ENCODE data around the gene CHAC1. TPM values are rescaled to one million over a fixed set of nuclear protein-coding genes. Genes with fewer than 3 reads are reported as not detected.
"Not testable (repeated sequence)": the region's sequence is repeated elsewhere in the genome, so short reads cannot be mapped to it uniquely, and the experiment has no call there.

CHAC1 gene
- total RNA-seq, 1 donor from 2014 or later = 4.8 TPM

DNA sequence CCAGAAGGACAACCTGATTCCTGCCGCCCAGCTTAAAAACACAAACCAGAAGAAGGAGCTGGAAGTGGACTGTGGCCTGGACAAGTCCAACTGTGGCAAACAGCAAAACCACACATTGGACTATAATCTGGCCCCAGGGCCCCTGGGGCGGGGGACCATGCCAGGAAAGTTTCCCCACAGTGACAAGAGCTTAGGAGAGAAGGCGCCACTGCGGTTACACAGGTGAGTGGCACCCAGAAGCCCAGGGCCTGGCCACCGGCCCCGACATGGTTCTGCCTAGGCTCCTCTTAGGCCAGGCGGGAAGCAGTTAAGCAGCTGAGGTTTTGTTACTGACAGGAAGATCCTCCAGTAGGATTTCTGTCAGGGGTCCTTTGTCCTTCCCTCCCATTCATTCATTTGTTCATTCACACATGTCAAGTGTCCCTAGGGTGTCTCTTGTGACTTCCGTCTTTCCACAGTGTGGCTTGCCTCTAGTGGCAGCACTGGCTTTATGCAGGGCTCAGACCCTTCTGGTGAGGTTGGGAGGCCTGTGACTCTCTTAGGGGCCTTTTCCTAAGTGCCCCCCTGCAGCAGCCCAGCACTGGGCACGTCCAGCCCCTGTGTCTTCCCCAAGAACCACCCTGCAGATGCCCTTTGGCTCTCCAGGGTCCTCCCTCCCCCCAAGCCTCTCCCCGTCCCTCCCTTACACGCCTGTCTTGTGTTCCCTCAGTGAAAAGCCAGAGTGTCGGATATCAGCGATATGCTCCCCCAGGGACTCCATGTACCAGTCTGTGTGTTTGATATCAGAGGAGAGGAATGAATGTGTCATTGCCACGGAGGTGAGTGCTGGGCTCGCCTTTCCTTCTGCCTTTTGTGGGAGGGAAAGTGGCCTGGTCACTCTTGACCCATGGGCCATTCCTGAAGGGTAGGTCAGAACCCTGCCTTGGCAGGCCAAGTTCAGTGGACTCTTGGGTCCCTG is 16.3 kb upstream of the CHAC1 start:
- DNase-seq (ENCODE audit: low read depth in 2 of 2) = peak in 1 of 2 donors; percentile 59

- DNase-seq (ENCODE audit: low read depth in 2 of 2) = peak; percentile 42 to 69
These were observed 15.3 kb upstream of the CHAC1 start for GRCh38 chr15:40937762-40938535.

GRCh38 chr15:40938536-40938870 is 14.8 kb upstream of the CHAC1 start:
- peak in 1 of 2 donors; percentile 33 for DNase-seq (ENCODE audit: low read depth in 2 of 2)

DNA sequence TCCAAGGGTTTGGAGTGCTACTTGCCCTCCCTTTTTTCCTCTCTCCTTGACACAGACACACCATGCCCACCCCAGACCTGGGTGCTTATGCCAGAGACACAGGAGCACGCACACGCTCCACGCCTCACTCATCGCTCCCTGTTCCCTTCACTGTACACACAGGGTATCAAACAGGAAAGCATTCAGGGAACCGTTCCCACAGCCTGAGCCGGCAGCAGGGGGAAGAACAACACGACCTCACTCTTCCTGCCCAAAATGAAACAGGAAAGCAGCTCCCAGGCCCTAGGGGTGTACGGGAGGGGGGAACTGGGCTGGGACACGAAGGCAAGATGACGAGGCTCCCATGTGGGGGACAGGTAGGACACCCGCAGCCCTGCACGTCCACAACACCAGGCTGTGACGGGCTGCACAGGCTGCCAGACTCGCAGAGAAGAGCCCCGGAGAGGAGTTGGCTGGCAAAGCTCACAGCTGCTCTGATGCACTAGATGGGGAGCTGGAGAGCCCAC is 12.9 kb upstream of the CHAC1 start:
- DNase-seq (ENCODE audit: low read depth in 2 of 2) = peak; percentile 90 to 98

DNA sequence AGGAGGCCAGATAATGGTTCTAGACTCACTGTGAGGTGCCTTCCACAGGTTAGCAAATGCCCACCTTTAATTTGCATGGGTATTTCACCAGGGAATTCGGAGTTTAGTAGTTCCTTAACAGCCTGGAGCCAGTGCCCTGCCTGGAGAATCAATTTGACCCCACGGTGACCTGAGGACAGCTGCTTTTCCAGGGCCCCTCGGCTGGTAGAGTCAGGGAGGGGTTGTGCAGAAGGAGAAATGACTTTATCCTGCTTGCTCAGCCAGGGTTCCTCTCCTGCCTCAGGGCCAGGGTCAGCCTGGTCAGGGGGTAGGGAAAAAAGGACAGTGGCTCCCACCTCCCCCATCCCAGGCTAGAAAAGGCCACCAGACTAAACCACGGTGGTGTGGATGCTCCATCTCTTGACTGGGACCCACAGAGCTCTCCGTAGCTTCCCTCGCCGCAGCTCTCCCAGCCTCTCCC is 12.2 kb upstream of the CHAC1 start:
- DNase-seq (ENCODE audit: low read depth in 2 of 2) = no peak

DNA sequence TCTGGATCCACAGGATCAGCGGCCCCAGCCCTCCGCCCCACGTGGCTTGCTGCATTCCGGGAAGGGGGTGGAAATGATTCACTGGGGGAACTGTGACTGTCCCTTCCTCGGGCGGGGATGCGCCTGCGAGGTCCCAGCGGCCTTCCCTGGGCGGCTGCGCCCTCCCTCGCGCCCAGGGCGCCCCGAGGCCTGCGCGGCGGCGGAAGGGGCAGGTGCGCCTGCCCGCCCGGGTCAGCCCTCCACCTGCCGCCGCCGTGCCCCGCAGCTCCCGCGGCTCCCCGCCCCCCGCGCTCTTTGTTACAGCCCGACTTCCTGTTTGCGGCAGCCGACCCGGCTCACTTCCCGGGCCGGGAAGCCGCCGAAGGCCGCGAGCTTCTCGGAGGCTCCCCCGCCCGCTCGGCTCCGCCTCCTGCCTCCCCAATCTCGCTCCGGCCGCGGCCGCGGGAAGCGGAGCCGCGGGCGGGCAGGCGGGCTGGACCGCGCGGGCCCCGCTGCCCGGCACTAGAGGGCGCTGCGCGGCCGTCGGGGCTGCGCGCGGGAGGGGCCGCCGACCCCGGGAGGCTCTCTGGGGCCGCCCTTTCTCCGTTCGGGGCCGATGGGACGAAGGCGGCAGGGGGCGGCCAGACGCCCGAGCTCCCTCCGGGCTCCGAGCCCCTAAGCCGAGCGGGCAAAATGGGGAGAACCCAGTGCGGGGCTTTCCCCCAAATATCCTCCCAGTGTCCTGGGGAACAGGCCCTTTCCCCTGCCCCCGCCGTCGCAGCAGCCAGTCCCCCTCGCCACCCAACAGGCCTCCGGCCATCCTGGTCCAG is 11.5 kb upstream of the CHAC1 start:
- peak; percentile 94 to 97 for DNase-seq (ENCODE audit: low read depth in 2 of 2)

GRCh38 chr15:40942337-40942854 is 10.9 kb upstream of the CHAC1 start:
- peak; percentile 36 to 42 for DNase-seq (ENCODE audit: low read depth in 2 of 2)

DNA sequence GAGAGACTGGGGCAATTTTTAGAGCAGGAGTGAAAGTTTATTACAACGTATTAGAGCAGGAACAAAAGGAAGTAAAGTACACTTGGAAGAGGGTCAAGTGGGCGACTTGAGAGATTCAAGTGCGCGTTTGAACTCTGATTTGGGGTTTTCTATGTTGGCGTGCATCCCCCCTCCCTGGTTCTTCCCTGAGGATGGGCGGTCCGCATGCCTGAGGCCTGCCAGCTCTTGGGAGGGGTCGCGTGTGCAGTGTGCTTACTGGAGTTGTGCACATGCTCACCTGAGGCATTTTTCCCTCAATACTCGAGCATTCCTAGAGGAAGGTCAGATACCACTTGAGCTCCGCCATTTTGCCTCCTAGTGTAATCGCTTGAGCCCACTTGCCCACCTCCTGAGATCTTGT is 10.4 kb upstream of the CHAC1 start:
- no peak for DNase-seq (ENCODE audit: low read depth in 2 of 2)

- DNase-seq (ENCODE audit: low read depth in 2 of 2) = no peak
These were observed 9.4 kb upstream of the CHAC1 start for GRCh38 chr15:40943764-40944365.

GRCh38 chr15:40944510-40945296 is 8.6 kb upstream of the CHAC1 start:
- no peak for DNase-seq (ENCODE audit: low read depth in 2 of 2)

DNA sequence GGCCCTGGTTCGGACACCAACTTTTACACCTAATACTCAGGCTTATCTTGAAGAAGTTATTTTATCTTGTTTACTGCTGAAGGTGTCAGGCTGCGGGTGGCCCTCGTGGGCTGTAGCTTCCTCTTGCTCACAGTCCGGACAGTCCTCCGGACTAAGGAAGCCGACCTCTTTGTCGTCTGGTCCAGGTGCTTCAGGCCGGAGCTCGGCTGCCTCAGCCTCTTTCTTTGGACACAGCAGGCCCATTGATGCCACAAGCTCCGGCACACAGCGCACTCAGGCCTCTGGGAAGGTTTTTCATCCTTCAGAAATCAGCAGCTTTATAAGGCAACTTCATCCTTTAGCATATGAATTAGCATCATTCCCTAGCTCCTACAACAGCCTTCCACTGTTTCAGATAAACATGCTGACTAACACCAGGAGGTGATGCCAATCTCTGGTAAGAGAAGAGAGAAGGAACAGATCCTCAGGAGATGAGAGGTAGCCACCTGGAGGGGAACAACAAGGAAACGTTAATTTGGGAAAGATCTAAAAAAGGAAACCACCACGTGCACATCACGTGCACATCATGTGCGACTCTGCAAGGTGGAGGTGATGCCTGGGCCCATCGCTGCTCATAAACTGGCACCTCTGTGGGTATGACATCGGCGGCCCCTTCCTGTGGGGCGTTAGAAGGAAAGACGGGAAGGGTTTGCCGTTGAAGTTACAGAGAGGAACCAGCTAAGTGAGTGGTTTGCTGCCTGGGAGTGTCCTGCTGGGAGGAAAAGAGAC is 4.4 kb upstream of the CHAC1 start:
- DNase-seq (ENCODE audit: low read depth in 2 of 2) = no peak

DNA sequence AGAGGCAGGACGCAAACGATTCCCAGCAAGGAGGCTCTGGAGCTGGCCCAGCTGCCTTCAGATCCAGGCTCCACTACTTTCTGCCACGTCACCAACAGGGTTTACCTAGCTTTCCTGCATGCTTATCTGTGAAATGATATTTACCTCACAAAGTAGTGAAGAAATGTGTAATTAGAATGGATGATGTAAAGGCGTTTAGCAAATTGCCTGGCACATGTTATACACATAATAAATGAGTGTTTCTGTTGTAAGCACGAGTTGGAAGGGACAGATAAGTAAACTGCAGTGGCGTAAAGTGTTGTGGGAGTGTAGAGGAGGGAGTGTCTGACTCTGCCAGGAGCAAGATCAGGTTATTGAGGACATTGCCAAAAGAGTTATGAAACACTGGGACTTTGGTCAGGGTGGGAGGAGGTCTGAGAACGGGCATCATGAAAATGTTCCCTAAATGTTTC is 3.5 kb upstream of the CHAC1 start:
- no peak for DNase-seq (ENCODE audit: low read depth in 2 of 2)

DNA sequence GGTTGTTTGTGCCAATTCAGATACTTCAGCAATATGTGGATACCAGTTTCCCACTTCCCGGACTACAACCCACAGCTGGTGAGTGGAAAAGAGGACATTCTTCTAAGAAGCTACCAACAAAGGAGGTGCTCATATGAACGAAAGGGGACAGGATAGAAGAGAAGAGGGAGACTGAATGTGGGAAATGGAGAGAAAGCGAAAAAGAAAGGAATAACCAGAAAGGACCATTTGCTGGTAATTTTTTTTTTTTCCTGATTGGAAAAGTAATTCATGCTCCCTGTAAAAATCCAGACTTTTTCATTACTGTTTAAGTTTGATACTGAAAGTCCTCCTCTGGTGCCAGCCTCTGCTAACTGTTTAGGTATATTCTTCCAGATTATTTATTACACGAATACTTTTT is 1.5 kb upstream of the CHAC1 start:
- DNase-seq (ENCODE audit: low read depth in 2 of 2) = no peak

GRCh38 chr15:40952301-40952900 is 870 bp upstream of the CHAC1 start:
- no peak for DNase-seq (ENCODE audit: low read depth in 2 of 2)

DNA sequence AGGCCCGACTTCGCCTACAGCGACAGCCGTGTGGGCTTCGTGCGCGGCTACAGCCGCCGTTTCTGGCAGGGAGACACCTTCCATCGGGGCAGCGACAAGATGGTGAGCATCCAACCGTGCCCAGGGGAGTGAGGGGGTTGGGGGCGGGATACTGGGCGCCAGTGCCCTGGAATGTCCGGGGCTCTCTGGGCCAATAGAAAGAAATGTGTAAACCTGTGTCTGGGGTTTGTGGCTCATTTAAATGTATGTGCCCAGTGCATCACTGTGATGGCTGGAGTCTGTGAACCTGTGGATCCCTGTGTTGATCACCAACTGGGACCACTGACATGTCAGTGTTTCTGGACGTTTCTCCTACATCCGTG is 423 bp downstream of the CHAC1 start:
- DNase-seq (ENCODE audit: low read depth in 2 of 2) = no peak

GRCh38 chr15:40954158-40954848 is 1.0 kb downstream of the CHAC1 start:
- DNase-seq (ENCODE audit: low read depth in 2 of 2) = not testable (repeated sequence)

GRCh38 chr15:40955141-40955903 is 2.1 kb downstream of the CHAC1 start:
- no peak for DNase-seq (ENCODE audit: low read depth in 2 of 2)
